ENCODE measurements around the gene RPS6KA2.

DNA sequence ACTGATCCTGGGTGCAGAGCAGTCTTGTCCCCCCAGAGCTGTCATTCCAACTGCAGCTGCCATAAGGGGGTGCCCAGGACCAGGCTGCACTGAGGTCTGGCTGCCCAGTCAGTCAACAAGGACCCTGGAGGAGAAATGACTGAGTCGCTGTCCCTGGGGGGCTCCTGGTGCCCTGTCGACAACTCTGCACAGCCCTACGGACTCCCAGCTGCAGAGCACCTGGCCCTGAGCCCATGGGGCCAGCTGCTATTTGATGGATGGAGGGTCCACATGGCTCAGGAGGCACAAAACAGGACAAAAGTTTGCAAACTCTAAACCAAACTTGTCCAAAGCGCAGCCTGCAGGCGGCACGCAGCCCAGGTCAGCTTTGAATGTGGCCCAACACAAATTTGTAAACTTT is 46.3 kb upstream of the RPS6KA2 start:
- TF ChIP-seq, protein P1, sequence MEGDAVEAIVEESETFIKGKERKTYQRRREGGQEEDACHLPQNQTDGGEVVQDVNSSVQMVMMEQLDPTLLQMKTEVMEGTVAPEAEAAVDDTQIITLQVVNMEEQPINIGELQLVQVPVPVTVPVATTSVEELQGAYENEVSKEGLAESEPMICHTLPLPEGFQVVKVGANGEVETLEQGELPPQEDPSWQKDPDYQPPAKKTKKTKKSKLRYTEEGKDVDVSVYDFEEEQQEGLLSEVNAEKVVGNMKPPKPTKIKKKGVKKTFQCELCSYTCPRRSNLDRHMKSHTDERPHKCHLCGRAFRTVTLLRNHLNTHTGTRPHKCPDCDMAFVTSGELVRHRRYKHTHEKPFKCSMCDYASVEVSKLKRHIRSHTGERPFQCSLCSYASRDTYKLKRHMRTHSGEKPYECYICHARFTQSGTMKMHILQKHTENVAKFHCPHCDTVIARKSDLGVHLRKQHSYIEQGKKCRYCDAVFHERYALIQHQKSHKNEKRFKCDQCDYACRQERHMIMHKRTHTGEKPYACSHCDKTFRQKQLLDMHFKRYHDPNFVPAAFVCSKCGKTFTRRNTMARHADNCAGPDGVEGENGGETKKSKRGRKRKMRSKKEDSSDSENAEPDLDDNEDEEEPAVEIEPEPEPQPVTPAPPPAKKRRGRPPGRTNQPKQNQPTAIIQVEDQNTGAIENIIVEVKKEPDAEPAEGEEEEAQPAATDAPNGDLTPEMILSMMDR (conservative IDR thresholded peaks at IDR 0.05), result no peak
- TF ChIP-seq ZFX (IDR thresholded peaks at IDR 0.05), result no peak

All from C4-2B (cell line).